Testis (tissue), 2 donors: Measurements from ENCODE around the gene ATRN.

Experiments used
- POLR2A ChIP-seq: fragments of 450-650 bp; IDR thresholded peaks from one replicate; pipeline ENCODE4 v1.6.1; 2017; ENCODE audit warnings: antibody characterized with exemption, mild to moderate bottlenecking, moderate library complexity
- TF ChIP-seq, protein P1 (sequence below), 3 experiments: fragments of 450-650 bp in 2 of 3; fragments of 200-600 bp in 1 of 3; sonication (generic) in 1 of 3; IDR thresholded peaks; one replicate each; pipeline ENCODE4 v1.5.1; 2016 to 2019; ENCODE audit warnings: antibody characterized with exemption in 3 of 3, mild to moderate bottlenecking in 2 of 3, moderate library complexity in 1 of 3

DNA sequence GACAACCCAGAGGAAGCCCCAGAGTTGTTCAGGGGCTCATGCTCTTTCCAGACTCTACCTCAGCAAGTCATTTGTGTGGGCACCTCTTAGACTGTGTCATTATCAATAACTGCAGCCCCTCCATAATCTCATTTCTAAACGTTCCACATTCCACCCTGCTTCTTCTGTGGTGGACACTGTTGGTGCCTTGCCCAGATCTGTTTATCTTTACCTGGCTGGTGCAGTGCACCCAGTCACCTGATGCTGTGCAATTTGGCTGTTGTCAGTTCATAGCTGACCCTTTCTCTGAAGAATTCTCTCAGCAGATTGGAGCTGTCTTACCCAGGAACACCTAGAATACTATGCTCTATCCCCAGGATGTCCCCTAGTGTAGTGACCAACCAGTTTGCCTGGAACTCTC lies 80.0 kb downstream of the ATRN start:
- TF ChIP-seq, protein P1, sequence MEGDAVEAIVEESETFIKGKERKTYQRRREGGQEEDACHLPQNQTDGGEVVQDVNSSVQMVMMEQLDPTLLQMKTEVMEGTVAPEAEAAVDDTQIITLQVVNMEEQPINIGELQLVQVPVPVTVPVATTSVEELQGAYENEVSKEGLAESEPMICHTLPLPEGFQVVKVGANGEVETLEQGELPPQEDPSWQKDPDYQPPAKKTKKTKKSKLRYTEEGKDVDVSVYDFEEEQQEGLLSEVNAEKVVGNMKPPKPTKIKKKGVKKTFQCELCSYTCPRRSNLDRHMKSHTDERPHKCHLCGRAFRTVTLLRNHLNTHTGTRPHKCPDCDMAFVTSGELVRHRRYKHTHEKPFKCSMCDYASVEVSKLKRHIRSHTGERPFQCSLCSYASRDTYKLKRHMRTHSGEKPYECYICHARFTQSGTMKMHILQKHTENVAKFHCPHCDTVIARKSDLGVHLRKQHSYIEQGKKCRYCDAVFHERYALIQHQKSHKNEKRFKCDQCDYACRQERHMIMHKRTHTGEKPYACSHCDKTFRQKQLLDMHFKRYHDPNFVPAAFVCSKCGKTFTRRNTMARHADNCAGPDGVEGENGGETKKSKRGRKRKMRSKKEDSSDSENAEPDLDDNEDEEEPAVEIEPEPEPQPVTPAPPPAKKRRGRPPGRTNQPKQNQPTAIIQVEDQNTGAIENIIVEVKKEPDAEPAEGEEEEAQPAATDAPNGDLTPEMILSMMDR (IDR thresholded peaks at IDR 0.05): no peak
- TF ChIP-seq POLR2A: no peak
